Stimulated activated CD4-positive, alpha-beta T cell treated with anti-CD3 and anti-CD28 coated beads, Interleukin-1b, Interleukin-23, amount 100 ng/mL, for 48 hours (primary cell): ENCODE data around the gene SLC35B1.

Experiments
- DNase-seq: peaks from one replicate; pipeline ENCODE4 v3.0.0-alpha.2; 2020

The SLC35B1 gene

GRCh38 chr17:49664706-49665211 lies 43.0 kb downstream of the SLC35B1 start:
- DNase-seq, result no peak

GRCh38 chr17:49659661-49660382 lies 47.9 kb downstream of the SLC35B1 start:
- no peak for DNase-seq

- DNase-seq, result no peak
Observed at GRCh38 chr17:49656247-49656646, 51.5 kb downstream of the SLC35B1 start.
